GM23338 (cell line): ENCODE results near the gene PRKCG. TPM values are rescaled to one million over a fixed set of nuclear protein-coding genes. Genes with fewer than 3 reads are reported as not detected.

Source experiments
- ATAC-seq: fragments of 200-7000 bp; cut with Tn5 transposase; 3 replicates; pipeline ENCODE4 v1.9.1; 2020
- DNase-seq: peaks from one replicate; pipeline ENCODE4 v3.0.0-alpha.2; 2015; ENCODE audit warnings: low spot score
- H2AFZ ChIP-seq: fragments of 200-600 bp; sonication (generic); 2 replicates; pipeline ENCODE4 v1.8.0; 2016; ENCODE audit warnings: antibody characterized with exemption, mild to moderate bottlenecking, moderate library complexity
- H3F3A ChIP-seq: fragments of 200-600 bp; sonication (generic); replicated peaks from 2 replicates; pipeline ENCODE4 v1.8.0; 2017; ENCODE audit warnings: antibody characterized with exemption, mixed run types, low read depth
- H3K27ac ChIP-seq: fragments of 200-600 bp; sonication (generic); 2 replicates; pipeline ENCODE4 v1.6.1; 2016; ENCODE audit warnings: low read depth
- H3K27me3 ChIP-seq: fragments of 200-600 bp; sonication (generic); 2 replicates; pipeline ENCODE4 v1.8.0; 2016; ENCODE audit warnings: mild to moderate bottlenecking, mixed run types, moderate library complexity; ENCODE audit not compliant: insufficient read depth
- H3K36me3 ChIP-seq: fragments of 200-600 bp; sonication (generic); 2 replicates; pipeline ENCODE4 v1.8.0; 2016; ENCODE audit warnings: mild to moderate bottlenecking; ENCODE audit not compliant: insufficient read depth
- H3K4me1 ChIP-seq: fragments of 200-600 bp; sonication (generic); 2 replicates; pipeline ENCODE4 v1.8.0; 2016; ENCODE audit warnings: mild to moderate bottlenecking, moderate library complexity; ENCODE audit not compliant: insufficient read depth
- H3K4me2 ChIP-seq: fragments of 200-600 bp; sonication (generic); 2 replicates; pipeline ENCODE4 v1.7.1; 2017; ENCODE audit warnings: mixed run types
- H3K4me3 ChIP-seq: fragments of 200-600 bp; sonication (generic); 2 replicates; pipeline ENCODE4 v1.6.1; 2016; ENCODE audit warnings: mixed run types
- H3K79me2 ChIP-seq: fragments of 200-600 bp; sonication (generic); replicated peaks from 2 replicates; pipeline ENCODE4 v1.8.0; 2017; ENCODE audit warnings: mild to moderate bottlenecking; ENCODE audit not compliant: insufficient read depth
- H3K9me2 ChIP-seq: fragments of 200-600 bp; sonication (generic); 2 replicates; pipeline ENCODE4 v1.8.0; 2017; ENCODE audit not compliant: insufficient read depth
- H4K20me1 ChIP-seq: fragments of 200-600 bp; sonication (generic); replicated peaks from 2 replicates; pipeline ENCODE4 v1.8.0; 2017; ENCODE audit warnings: mild to moderate bottlenecking; ENCODE audit not compliant: insufficient read depth
- H3K27ac Mint-ChIP-seq: 2 replicates; pipeline ENCODE4 v1.8.0; 2020; ENCODE audit warnings: inconsistent platforms, mild to moderate bottlenecking, moderate library complexity, mixed read lengths
- H3K27me3 Mint-ChIP-seq: 3 replicates; pipeline ENCODE4 v1.8.0; 2022; ENCODE audit warnings: low read depth, mild to moderate bottlenecking, moderate library complexity, mixed read lengths, inconsistent platforms; ENCODE audit not compliant: insufficient read depth, poor library complexity
- H3K36me3 Mint-ChIP-seq: 3 replicates; pipeline ENCODE4 v1.8.0; 2021; ENCODE audit warnings: low read depth, mild to moderate bottlenecking, inconsistent platforms, moderate library complexity, mixed read lengths
- H3K4me1 Mint-ChIP-seq: 3 replicates; pipeline ENCODE4 v1.8.0; 2020; ENCODE audit warnings: mild to moderate bottlenecking, inconsistent platforms, mixed read lengths
- H3K4me3 Mint-ChIP-seq: 3 replicates; pipeline ENCODE4 v1.8.0; 2021; ENCODE audit warnings: moderate library complexity, mild to moderate bottlenecking, inconsistent platforms, mixed read lengths
- H3K9me3 Mint-ChIP-seq: 3 replicates; pipeline ENCODE4 v1.8.0; 2020; ENCODE audit warnings: moderate library complexity, mild to moderate bottlenecking, inconsistent platforms, mixed read lengths
- CREB1 ChIP-seq: fragments of 250-450 bp; sonication (Bioruptor Pico); IDR thresholded peaks from 2 replicates; pipeline ENCODE4 v1.5.0; 2020; ENCODE audit warnings: low read depth, mild to moderate bottlenecking, moderate library complexity
- CTCF ChIP-seq, 2 experiments: fragments of 200-600 bp in 1 of 2; sonication (generic) in 1 of 2; conservative IDR thresholded peaks; 2 replicates each; pipeline versions ENCODE4 v1.5.1 to v1.6.1; 2016 to 2017; ENCODE audit warnings: antibody characterized with exemption in 2 of 2, low read depth in 2 of 2, mild to moderate bottlenecking in 2 of 2, moderate library complexity in 1 of 2
- ETS1 ChIP-seq: IDR thresholded peaks from 2 replicates; pipeline ENCODE4 v1.6.1; 2016; ENCODE audit warnings: antibody characterized with exemption
- EZH2 ChIP-seq: fragments of 200-600 bp; sonication (generic); IDR thresholded peaks from one replicate; pipeline ENCODE4 v1.8.0; 2017; ENCODE audit warnings: antibody characterized with exemption, mild to moderate bottlenecking, low read depth; ENCODE audit not compliant: unreplicated experiment
- EZH2phosphoT487 ChIP-seq: fragments of 200-600 bp; sonication (generic); IDR thresholded peaks from one replicate; pipeline ENCODE4 v1.8.1; 2018; ENCODE audit warnings: antibody characterized with exemption; ENCODE audit not compliant: unreplicated experiment
- JUNB ChIP-seq: IDR thresholded peaks from one replicate; pipeline ENCODE4 v1.6.1; 2016; ENCODE audit warnings: antibody characterized with exemption; ENCODE audit not compliant: unreplicated experiment
- NANOG ChIP-seq: IDR thresholded peaks from 2 replicates; pipeline ENCODE4 v1.6.1; 2016; ENCODE audit warnings: antibody characterized with exemption, borderline replicate concordance
- POLR2AphosphoS5 ChIP-seq: IDR thresholded peaks from 2 replicates; pipeline ENCODE4 v1.6.1; 2016; ENCODE audit warnings: antibody characterized with exemption, low read depth
- REST ChIP-seq: IDR thresholded peaks from one replicate; pipeline ENCODE4 v1.6.1; 2018; ENCODE audit warnings: antibody characterized with exemption; ENCODE audit not compliant: unreplicated experiment
- STAT1 ChIP-seq: IDR thresholded peaks from one replicate; pipeline ENCODE4 v1.6.1; 2016; ENCODE audit warnings: antibody characterized with exemption; ENCODE audit not compliant: unreplicated experiment
- ZNF114 ChIP-seq: fragments of 250-450 bp; sonication (Bioruptor Pico); IDR thresholded peaks from 2 replicates; pipeline ENCODE4 v1.5.0; 2020; ENCODE audit warnings: mild to moderate bottlenecking, moderate library complexity
- ZNF331 ChIP-seq: fragments of 250-450 bp; sonication (Bioruptor Pico); IDR thresholded peaks from 2 replicates; pipeline ENCODE4 v1.5.0; 2020; ENCODE audit warnings: low read depth, mild to moderate bottlenecking, moderate library complexity
- ZNF462 ChIP-seq: fragments of 250-450 bp; sonication (Bioruptor Pico); IDR thresholded peaks from 2 replicates; pipeline ENCODE4 v1.5.0; 2020; ENCODE audit warnings: mild to moderate bottlenecking, moderate library complexity
- polyA plus RNA-seq: library from polyadenylated mRNA; unstranded; fragments of >200 nt; fragmentation: Nextera tagmentation; extraction: Ambion mirVana; gene quantifications from 2 replicates; pipeline ENCODE4 v1.2.1, GENCODE V29; 2016
- total RNA-seq: library from RNA; depleted of rRNA; stranded (reverse); fragments of >200 nt; shearing (Covaris generic); gene quantifications from 2 replicates; pipeline ENCODE4 v1.2.3, GENCODE V29; 2014

The PRKCG gene
- total and polyA plus RNA-seq, 2 experiments from 2014 or later = 15.4 to 15.9 TPM

- Mint-ChIP-seq H3K27me3 (peaks cover 33% of the 10 kb centered on the region), H3K36me3 (peaks cover 11% of the 10 kb centered on the region), H3K27ac (no peak overlapping the region), H3K4me1 (peaks cover 36% of the 10 kb centered on the region), H3K9me3 (no peaks in the 10 kb centered on the region), H3K4me3 (no peak overlapping the region)
- Histone ChIP-seq H4K20me1 (no peaks in the 10 kb centered on the region; the same call in 1 of the 2 replicates), H3F3A (peaks cover 23% of the 10 kb centered on the region; the same call in 1 of the 2 replicates), H3K4me3 (no peak overlapping the region), H3K79me2 (no peaks in the 10 kb centered on the region), H3K4me2 (no peak overlapping the region), H3K9me2 (no peaks in the 10 kb centered on the region), H3K27ac (no peak overlapping the region), H3K27me3 (no peaks in the 10 kb centered on the region), H2AFZ (no peak overlapping the region), H3K36me3 (peaks cover 9% of the 10 kb centered on the region; the same call in 1 of the 2 replicates), H3K4me1 (peaks cover 19% of the 10 kb centered on the region)
- DNase-seq = no peak
- no peak for TF ChIP-seq STAT1
- no peak for TF ChIP-seq ZNF462
- no peak for TF ChIP-seq EZH2
- no peak for TF ChIP-seq ZNF331 (CRISPR knock-in tag)
- no peak for TF ChIP-seq CTCF (conservative IDR thresholded peaks at IDR 0.05; ENCODE audit: low read depth in 2 of 2)
- no peak for TF ChIP-seq NANOG
- no peak for TF ChIP-seq ZNF114 (CRISPR knock-in tag)
- no peak for TF ChIP-seq JUNB
- TF ChIP-seq EZH2phosphoT487 = no peak
- no peak for TF ChIP-seq REST
- no peak for TF ChIP-seq ETS1
- no peak for TF ChIP-seq POLR2AphosphoS5
- no peak for TF ChIP-seq CREB1 (CRISPR knock-in tag)
- no peak for ATAC-seq
These were observed 18.3 kb downstream of the PRKCG start for GRCh38 chr19:53900191-53900860.
